Measurements from ENCODE around the gene FRMD4A. TPM values are rescaled to one million over a fixed set of nuclear protein-coding genes. Genes with fewer than 3 reads are reported as not detected.

Gene FRMD4A
- total and polyA plus RNA-seq, 10 of the 15 experiments (the other 5 are each of a cell fraction or from before 2014, with no cell fraction given), result 17.8 to 75.2 (median 39.1) TPM

- TF ChIP-seq POLR2A (IDR thresholded peaks at IDR 0.05; ENCODE audit: low read depth, low read length) (peak; percentile 65), TBL1XR1 (IDR thresholded peaks at IDR 0.05; ENCODE audit: low read depth, low read length) (no peak), IKZF2 (IDR thresholded peaks at IDR 0.05) (peak; percentile 67; a peak in 3 of 4 replicates), CBX3 (IDR thresholded peaks at IDR 0.05; ENCODE audit: borderline replicate concordance, low read depth) (no peak), NFYA (IDR thresholded peaks at IDR 0.05; ENCODE audit: borderline replicate concordance, low read depth, low read length) (no peak), SMAD5 (IDR thresholded peaks at IDR 0.05; ENCODE audit: low read depth) (0 out of 2 replicates have a peak, but pooled peaks have one; percentile 56), NR2C1 (IDR thresholded peaks at IDR 0.05) (no peak), ASH2L (IDR thresholded peaks at IDR 0.05; ENCODE audit: borderline replicate concordance, low read depth) (no peak), E2F8 (IDR thresholded peaks at IDR 0.05; ENCODE audit: low read depth, partially characterized antibody) (no peak), ZNF24 (IDR thresholded peaks at IDR 0.05) (no peak), RFX5 (IDR thresholded peaks at IDR 0.05; ENCODE audit: low read depth, low read length) (no peak), SUZ12 (IDR thresholded peaks at IDR 0.05; ENCODE audit: unreplicated experiment) (no peak)
Measured at GRCh38 chr10:13707156-13707881, 623.4 kb downstream of the FRMD4A start (continued).

All from GM12878 (cell line).